ENCODE data around the gene EML4.

- no peak for TF ChIP-seq CTCF (IDR thresholded peaks at IDR 0.05 in 4 of 5, conservative IDR thresholded peaks at IDR 0.05 in 1 of 5)
- TF ChIP-seq POLR2A (IDR thresholded peaks at IDR 0.05) = no peak
Observed at GRCh38 chr2:42342061-42342794, 173.1 kb downstream of the EML4 start.

Data from gastrocnemius medialis (tissue), 4 donors.